ENCODE measurements around the gene MDH1.
"Not testable (repeated sequence)": the region's sequence is repeated elsewhere in the genome, so short reads cannot be mapped to it uniquely, and the experiment has no call there.

Gene MDH1

DNA sequence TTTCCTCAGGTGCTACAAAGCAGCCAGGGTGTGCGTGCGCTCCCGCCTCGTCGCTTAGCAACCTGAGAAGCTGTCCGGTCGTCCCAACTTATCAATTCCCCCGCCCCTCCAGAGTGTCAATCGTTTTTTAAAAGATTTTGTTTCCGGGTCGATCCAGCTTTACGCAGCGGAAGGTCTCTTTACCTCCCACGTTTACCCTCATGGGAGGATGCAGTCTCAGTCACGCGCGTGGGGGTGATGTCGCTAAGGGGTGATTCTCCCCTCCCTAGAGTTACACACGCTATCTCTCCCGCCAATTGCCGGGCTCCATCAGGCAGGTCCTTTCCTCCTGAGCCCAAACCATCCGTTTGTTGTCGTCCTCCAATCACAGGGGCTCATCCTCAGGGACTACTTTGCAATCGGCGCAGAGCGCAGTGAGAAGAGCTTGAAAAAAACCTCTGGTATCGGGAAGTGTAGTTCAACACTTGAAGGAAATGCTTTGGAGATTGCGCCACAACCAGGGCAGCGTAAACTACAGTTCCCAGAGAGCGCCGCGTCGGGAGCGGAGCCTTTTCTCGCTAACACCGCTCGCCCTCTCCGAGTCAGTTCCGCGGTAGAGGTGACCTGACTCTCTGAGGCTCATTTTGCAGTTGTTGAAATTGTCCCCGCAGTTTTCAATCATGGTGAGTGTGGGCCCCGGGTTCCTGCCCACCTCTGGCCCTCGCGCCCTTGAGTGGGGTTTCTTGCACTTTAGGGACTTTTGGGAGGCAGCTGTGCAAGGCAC lies at the start of gene MDH1, which contains the start of gene WDPCP:
Gene MDH1 (plus strand): TSS at position 579 of the 763 bp plus-strand sequence. CDS start 81 bp downstream, at position 660.
Gene WDPCP (minus strand): TSS at position 93 of the 763 bp plus-strand sequence. CDS start 206 bp downstream, outside the sequence.
- peak; percentile 94 for DNase-seq (ENCODE audit: low read depth, low spot score)

- no peak for DNase-seq (ENCODE audit: low read depth, low spot score)
Measured at GRCh38 chr2:63539416-63540162, 49.2 kb upstream of the MDH1 start.

- DNase-seq (ENCODE audit: low read depth, low spot score), result no peak
Measured at GRCh38 chr2:63544017-63544627, 44.6 kb upstream of the MDH1 start.

- no peak for DNase-seq (ENCODE audit: low read depth, low spot score)
Measured at GRCh38 chr2:63545023-63545422, 43.7 kb upstream of the MDH1 start.

GRCh38 chr2:63553049-63553448 lies 35.7 kb upstream of the MDH1 start:
- no peak for DNase-seq (ENCODE audit: low read depth, low spot score)

- no peak for DNase-seq (ENCODE audit: low read depth, low spot score)
Measured at GRCh38 chr2:63555299-63555698, 33.5 kb upstream of the MDH1 start.

DNA sequence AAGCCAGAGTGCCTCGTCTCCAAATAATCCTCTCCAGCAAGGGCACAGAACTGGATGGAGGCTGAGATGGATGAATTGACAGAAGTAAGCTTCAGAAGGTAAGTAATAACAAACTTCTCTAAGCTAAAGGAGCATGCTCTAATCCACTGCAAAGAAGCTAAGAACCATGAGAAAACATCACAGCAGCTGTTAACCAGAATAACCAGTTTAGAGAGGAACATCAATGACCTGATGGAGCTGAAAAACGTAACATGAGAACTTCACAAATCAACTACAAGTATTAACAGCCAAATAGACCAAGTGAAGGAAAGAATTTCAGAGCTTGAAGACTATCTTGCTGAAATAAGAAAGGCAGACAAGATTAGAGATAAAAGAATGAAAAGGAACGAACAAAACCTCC lies 32.8 kb upstream of the MDH1 start:
- DNase-seq (ENCODE audit: low read depth, low spot score), result no peak

GRCh38 chr2:63557819-63558218 lies 30.9 kb upstream of the MDH1 start:
- not testable (repeated sequence) for DNase-seq (ENCODE audit: low read depth, low spot score)

DNA sequence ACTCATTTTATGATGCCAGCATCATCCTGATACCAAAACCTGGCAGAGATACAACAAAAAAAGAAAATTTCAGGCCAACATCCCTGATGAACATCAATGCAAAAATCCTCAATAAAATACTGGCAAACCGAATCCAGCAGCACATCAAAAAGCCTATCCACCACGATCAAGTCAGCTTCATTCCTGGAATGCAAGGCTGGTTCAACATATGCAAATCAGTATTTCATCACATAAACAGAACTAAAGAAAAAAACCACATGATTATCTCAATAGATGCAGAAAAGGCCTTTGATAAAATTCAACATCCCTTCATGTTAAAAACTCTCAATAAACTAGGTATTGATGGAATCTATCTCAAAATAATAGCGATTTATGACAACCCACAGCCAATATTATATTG lies 29.8 kb upstream of the MDH1 start:
- not testable (repeated sequence) for DNase-seq (ENCODE audit: low read depth, low spot score)

GRCh38 chr2:63562751-63563150 lies 26.0 kb upstream of the MDH1 start:
- DNase-seq (ENCODE audit: low read depth, low spot score), result no peak

- no peak for DNase-seq (ENCODE audit: low read depth, low spot score)
Measured at GRCh38 chr2:63569740-63570139, 19.0 kb upstream of the MDH1 start.

- no peak for DNase-seq (ENCODE audit: low read depth, low spot score)
Measured at GRCh38 chr2:63571291-63571690, 17.5 kb upstream of the MDH1 start.

DNA sequence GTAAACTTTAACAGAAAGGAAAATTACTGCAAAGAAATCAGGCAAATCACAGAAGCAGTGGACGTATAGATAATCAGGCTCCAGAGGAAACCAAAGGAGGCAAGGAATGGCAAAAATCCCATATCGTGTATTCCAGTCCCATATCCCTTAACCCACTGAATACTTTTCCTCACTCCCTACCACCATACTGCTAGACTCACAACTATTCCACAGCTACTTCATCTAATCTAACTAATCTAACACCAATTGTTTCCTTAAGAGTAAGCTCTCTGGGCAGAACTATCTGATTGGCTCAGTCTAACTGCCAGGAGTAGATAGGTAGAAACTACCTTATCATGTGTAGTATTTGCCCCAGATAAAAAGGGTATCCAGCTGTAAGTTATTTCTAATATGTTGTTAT lies 16.8 kb upstream of the MDH1 start:
- no peak for DNase-seq (ENCODE audit: low read depth, low spot score)

- DNase-seq (ENCODE audit: low read depth, low spot score), result not testable (repeated sequence)
Measured at GRCh38 chr2:63573026-63573425, 15.7 kb upstream of the MDH1 start.

DNA sequence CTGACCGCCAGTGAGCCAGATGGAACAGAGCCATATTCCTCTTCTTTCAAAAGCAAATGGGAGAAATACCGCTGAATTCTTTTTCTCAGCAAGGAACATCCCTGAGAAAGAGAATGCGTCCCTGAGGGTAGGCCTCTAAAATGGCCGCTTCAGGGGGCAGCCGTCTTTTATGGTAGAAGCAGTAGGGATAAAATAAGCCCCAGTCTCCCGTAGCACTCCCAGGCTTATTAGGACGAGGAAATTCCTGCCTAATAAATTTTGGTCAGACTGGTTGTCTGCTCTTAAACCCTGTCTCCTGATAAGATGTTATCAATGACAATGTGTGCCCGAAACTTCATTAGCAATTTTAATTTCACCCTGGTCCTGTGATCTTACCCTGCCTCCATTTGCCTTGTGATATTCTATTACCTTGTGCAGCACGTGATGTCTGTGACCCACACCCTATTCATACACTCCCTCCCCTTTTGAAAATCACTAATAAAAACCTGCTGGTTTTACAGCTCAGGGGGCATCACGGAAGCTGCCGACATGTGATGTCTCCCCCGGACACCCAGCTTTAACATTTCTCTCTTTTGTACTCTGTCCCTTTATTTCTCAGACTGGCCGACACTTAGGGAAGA lies 14.9 kb upstream of the MDH1 start:
- not testable (repeated sequence) for DNase-seq (ENCODE audit: low read depth, low spot score)

- DNase-seq (ENCODE audit: low read depth, low spot score), result no peak
Measured at GRCh38 chr2:63576546-63576945, 12.2 kb upstream of the MDH1 start.

GRCh38 chr2:63578767-63579166 lies 10.0 kb upstream of the MDH1 start:
- DNase-seq (ENCODE audit: low read depth, low spot score), result no peak

DNA sequence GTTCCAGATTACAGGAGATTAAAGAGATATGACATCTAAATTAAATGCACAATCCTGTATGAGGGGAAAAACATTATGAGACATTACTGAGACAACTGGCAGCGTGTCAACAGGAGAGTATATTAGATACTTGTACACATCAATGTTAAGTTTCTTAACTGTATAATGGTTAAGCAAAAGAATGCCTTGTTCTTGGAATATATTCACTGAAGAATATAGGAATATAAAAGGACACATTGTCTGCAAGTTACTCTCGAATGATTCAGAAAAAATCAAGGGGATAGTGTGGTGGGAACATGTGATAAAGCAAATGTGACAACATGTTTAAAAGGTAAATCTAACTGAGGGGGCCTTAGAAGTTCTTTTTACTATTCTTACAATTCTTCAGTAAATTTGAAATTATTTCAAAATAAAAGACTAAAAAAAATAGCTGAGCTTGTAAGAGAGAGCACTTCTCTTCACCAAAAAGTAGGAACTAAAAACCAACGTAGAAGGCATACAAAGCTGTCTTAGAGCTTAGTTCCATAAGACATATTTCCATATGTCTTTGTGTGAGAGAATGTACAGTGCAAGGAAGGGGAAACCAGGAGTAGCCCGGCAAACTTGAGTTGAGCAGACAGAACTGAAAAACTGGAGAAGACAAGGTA lies 8.0 kb upstream of the MDH1 start:
- no peak for DNase-seq (ENCODE audit: low read depth, low spot score)

- no peak for DNase-seq (ENCODE audit: low read depth, low spot score)
Measured at GRCh38 chr2:63581298-63581961, 7.3 kb upstream of the MDH1 start.

DNA sequence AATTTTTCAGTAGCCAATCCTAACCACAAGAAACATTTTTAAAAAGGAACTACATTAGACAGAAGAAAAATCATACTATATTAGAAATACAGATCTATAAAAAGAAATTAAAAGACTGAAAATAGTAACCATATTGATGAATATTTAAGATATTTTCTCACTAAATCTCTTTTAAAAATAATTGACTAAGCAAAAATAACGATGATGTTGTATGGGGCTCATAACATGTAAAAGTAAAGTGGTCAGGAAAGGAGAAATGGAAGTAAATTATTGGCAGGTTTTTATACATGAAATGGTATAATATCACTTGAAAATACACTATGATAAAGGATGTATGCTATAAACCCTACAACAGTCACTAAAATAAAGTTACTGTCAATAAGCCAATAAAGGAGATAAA lies 5.9 kb upstream of the MDH1 start:
- DNase-seq (ENCODE audit: low read depth, low spot score), result no peak

- DNase-seq (ENCODE audit: low read depth, low spot score), result no peak
Measured at GRCh38 chr2:63587814-63588384, 864 bp upstream of the MDH1 start.
